HUDEP-2 (cell line): ENCODE results near the gene SULT4A1.
A peak's percentile ranks its signal among the peaks of the same experiment; 100 is the strongest.

Experiments used
- DNase-seq, 76 experiments: peaks; one replicate each; lab custom pipeline; 2025; ENCODE audit not compliant: unreplicated experiment in 76 of 76; lab: John Stamatoyannopoulos, UW

SULT4A1 gene

GRCh38 chr22:43862074-43862881, at the start of gene SULT4A1:
TSS of gene SULT4A1 (minus strand) at chr22:43862513. CDS start at chr22:43862382, 131 bp downstream.
- peak in 1 of 76 experiments; percentile 14 for DNase-seq

GRCh38 chr22:43911351-43911750, 49.0 kb upstream of the SULT4A1 start:
- no peak for DNase-seq

GRCh38 chr22:43910178-43910695, 47.9 kb upstream of the SULT4A1 start:
- no peak for DNase-seq

- DNase-seq, result no peak
Observed at GRCh38 chr22:43909708-43910107, 47.4 kb upstream of the SULT4A1 start.

GRCh38 chr22:43905681-43906080, 43.4 kb upstream of the SULT4A1 start:
- no peak for DNase-seq

- DNase-seq, result peak in 16 of 76 experiments; percentile 20 to 59 (median 39)
Observed at GRCh38 chr22:43904412-43904811, 42.1 kb upstream of the SULT4A1 start.

- DNase-seq, result peak in 44 of 76 experiments; percentile 1 to 66 (median 36)
Observed at GRCh38 chr22:43903033-43903432, 40.7 kb upstream of the SULT4A1 start.

GRCh38 chr22:43901976-43902643, 39.8 kb upstream of the SULT4A1 start:
- no peak for DNase-seq

- no peak for DNase-seq
Observed at GRCh38 chr22:43900206-43900605, 37.9 kb upstream of the SULT4A1 start.

GRCh38 chr22:43897751-43898261, 35.5 kb upstream of the SULT4A1 start:
- DNase-seq, result no peak

GRCh38 chr22:43895986-43896645, 33.8 kb upstream of the SULT4A1 start:
- DNase-seq, result no peak

GRCh38 chr22:43894122-43894521, 31.8 kb upstream of the SULT4A1 start:
- DNase-seq, result no peak

GRCh38 chr22:43893266-43893665, 31.0 kb upstream of the SULT4A1 start:
- no peak for DNase-seq

- DNase-seq, result no peak
Observed at GRCh38 chr22:43892183-43892894, 30.0 kb upstream of the SULT4A1 start.

GRCh38 chr22:43891360-43892182, 29.3 kb upstream of the SULT4A1 start, which contains the start of gene PNPLA5:
TSS of gene PNPLA5 (minus strand) at chr22:43892013. CDS start at chr22:43891880, 133 bp downstream.
- no peak for DNase-seq

- no peak for DNase-seq
Observed at GRCh38 chr22:43890901-43891331, 28.6 kb upstream of the SULT4A1 start.

GRCh38 chr22:43889860-43890253, 27.5 kb upstream of the SULT4A1 start:
- DNase-seq, result no peak

GRCh38 chr22:43889201-43889859, 27.0 kb upstream of the SULT4A1 start:
- DNase-seq, result no peak

GRCh38 chr22:43888740-43889139, 26.4 kb upstream of the SULT4A1 start:
- DNase-seq, result no peak
